ENCODE data around the gene TRIM2. TPM values are rescaled to one million over a fixed set of nuclear protein-coding genes. Genes with fewer than 3 reads are reported as not detected.

The TRIM2 gene
- total and polyA plus RNA-seq, 4 donors: 3.4 to 15.5 (median 8.9) TPM

GRCh38 chr4:153385784-153386183, 181.5 kb downstream of the TRIM2 start:
- Histone ChIP-seq H3K27ac (ENCODE audit: low read depth in 1 of 2, low read length in 2 of 2) (no peak overlapping the region), H3K4me1 (ENCODE audit: control insufficient read depth in 4 of 4, insufficient read depth in 4 of 4, low read length in 3 of 4) (no peaks in the 10 kb centered on the region), H3K9ac (ENCODE audit: low read depth in 1 of 2, low read length in 2 of 2) (no peak overlapping the region), H3K27me3 (ENCODE audit: control insufficient read depth in 4 of 4, insufficient read depth in 4 of 4, low read length in 3 of 4) (no peaks in the 10 kb centered on the region), H3K36me3 (ENCODE audit: control insufficient read depth in 4 of 4, insufficient read depth in 3 of 4, low read depth in 1 of 4, low read length in 3 of 4) (no peaks in the 10 kb centered on the region), H3K4me3 (ENCODE audit: low read depth in 1 of 3, low read length in 3 of 3) (no peak overlapping the region), H3K9me3 (ENCODE audit: control insufficient read depth in 4 of 4, low read length in 3 of 4) (no peaks in the 10 kb centered on the region)
- no peak for DNase-seq (ENCODE audit: low spot score)
- peak; percentile 91 to 93 for TF ChIP-seq HNF4A (conservative IDR thresholded peaks at IDR 0.05)
- peak; percentile 42 to 60 for TF ChIP-seq RXRA (IDR thresholded peaks at IDR 0.05)
- TF ChIP-seq SP1 (IDR thresholded peaks at IDR 0.05): peak; percentile 44
- peak; percentile 50 for TF ChIP-seq YY1 (IDR thresholded peaks at IDR 0.05)
- peak; percentile 63 to 79 for TF ChIP-seq JUND (IDR thresholded peaks at IDR 0.05)
- peak; percentile 85 for TF ChIP-seq HNF4G (IDR thresholded peaks at IDR 0.05)
- no peak for TF ChIP-seq FOXA1 (IDR thresholded peaks at IDR 0.05)
- TF ChIP-seq EGR1 (IDR thresholded peaks at IDR 0.05; ENCODE audit: low read depth in 2 of 2): no peak
- 35% methylated on average over 2 of the region's 2 CpGs for WGBS

DNA sequence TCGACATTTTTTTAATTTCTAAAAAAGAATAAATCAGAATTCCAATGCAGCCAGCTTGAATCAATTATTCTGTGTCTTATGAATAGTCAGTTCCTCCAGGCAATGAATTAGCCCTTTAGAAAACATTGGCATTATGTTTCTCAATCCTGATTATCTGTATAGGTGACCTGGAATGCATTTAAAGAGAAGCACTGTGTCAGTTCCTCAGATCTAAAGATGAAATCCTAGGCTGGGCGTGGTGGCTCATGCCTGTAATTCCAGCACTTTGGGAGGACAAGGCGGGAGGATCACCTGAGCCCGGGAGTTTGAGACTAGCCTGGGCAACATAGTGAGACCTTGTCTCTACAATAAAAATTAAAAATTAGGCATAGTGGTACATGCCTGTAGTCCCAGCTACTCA, 183.7 kb downstream of the TRIM2 start:
- H3K4me1 ChIP-seq (ENCODE audit: control insufficient read depth in 4 of 4, insufficient read depth in 4 of 4, low read length in 3 of 4): no peaks in the 10 kb centered on the region
- no peak overlapping the region for H3K4me3 ChIP-seq (ENCODE audit: low read depth in 1 of 3, low read length in 3 of 3)
- H3K27me3 ChIP-seq (ENCODE audit: control insufficient read depth in 4 of 4, insufficient read depth in 4 of 4, low read length in 3 of 4): no peaks in the 10 kb centered on the region
- WGBS: 96% methylated on average over 4 of the region's 4 CpGs
- H3K9ac ChIP-seq (ENCODE audit: low read depth in 1 of 2, low read length in 2 of 2): no peak overlapping the region
- H3K9me3 ChIP-seq (ENCODE audit: control insufficient read depth in 4 of 4, low read length in 3 of 4): no peaks in the 10 kb centered on the region
- H3K36me3 ChIP-seq (ENCODE audit: control insufficient read depth in 4 of 4, insufficient read depth in 3 of 4, low read depth in 1 of 4, low read length in 3 of 4): no peaks in the 10 kb centered on the region
- no peak overlapping the region for H3K27ac ChIP-seq (ENCODE audit: low read depth in 1 of 2, low read length in 2 of 2)
- no peak for DNase-seq (ENCODE audit: low spot score)
- no peak for TF ChIP-seq JUND (IDR thresholded peaks at IDR 0.05)
- TF ChIP-seq RXRA (IDR thresholded peaks at IDR 0.05): no peak
- TF ChIP-seq, protein P1, sequence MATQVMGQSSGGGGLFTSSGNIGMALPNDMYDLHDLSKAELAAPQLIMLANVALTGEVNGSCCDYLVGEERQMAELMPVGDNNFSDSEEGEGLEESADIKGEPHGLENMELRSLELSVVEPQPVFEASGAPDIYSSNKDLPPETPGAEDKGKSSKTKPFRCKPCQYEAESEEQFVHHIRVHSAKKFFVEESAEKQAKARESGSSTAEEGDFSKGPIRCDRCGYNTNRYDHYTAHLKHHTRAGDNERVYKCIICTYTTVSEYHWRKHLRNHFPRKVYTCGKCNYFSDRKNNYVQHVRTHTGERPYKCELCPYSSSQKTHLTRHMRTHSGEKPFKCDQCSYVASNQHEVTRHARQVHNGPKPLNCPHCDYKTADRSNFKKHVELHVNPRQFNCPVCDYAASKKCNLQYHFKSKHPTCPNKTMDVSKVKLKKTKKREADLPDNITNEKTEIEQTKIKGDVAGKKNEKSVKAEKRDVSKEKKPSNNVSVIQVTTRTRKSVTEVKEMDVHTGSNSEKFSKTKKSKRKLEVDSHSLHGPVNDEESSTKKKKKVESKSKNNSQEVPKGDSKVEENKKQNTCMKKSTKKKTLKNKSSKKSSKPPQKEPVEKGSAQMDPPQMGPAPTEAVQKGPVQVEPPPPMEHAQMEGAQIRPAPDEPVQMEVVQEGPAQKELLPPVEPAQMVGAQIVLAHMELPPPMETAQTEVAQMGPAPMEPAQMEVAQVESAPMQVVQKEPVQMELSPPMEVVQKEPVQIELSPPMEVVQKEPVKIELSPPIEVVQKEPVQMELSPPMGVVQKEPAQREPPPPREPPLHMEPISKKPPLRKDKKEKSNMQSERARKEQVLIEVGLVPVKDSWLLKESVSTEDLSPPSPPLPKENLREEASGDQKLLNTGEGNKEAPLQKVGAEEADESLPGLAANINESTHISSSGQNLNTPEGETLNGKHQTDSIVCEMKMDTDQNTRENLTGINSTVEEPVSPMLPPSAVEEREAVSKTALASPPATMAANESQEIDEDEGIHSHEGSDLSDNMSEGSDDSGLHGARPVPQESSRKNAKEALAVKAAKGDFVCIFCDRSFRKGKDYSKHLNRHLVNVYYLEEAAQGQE (IDR thresholded peaks at IDR 0.05): no peak
- no peak for TF ChIP-seq GABPA (IDR thresholded peaks at IDR 0.05 in 1 of 2, conservative IDR thresholded peaks at IDR 0.05 in 1 of 2)
- TF ChIP-seq FOXA1 (IDR thresholded peaks at IDR 0.05): no peak
- TF ChIP-seq HNF4G (IDR thresholded peaks at IDR 0.05): no peak
- TF ChIP-seq RAD21 (IDR thresholded peaks at IDR 0.05): no peak
- TF ChIP-seq HNF4A (conservative IDR thresholded peaks at IDR 0.05): no peak
- TF ChIP-seq TAF1 (conservative IDR thresholded peaks at IDR 0.05): no peak
- TF ChIP-seq YY1 (IDR thresholded peaks at IDR 0.05): no peak
- TF ChIP-seq, protein P2, sequence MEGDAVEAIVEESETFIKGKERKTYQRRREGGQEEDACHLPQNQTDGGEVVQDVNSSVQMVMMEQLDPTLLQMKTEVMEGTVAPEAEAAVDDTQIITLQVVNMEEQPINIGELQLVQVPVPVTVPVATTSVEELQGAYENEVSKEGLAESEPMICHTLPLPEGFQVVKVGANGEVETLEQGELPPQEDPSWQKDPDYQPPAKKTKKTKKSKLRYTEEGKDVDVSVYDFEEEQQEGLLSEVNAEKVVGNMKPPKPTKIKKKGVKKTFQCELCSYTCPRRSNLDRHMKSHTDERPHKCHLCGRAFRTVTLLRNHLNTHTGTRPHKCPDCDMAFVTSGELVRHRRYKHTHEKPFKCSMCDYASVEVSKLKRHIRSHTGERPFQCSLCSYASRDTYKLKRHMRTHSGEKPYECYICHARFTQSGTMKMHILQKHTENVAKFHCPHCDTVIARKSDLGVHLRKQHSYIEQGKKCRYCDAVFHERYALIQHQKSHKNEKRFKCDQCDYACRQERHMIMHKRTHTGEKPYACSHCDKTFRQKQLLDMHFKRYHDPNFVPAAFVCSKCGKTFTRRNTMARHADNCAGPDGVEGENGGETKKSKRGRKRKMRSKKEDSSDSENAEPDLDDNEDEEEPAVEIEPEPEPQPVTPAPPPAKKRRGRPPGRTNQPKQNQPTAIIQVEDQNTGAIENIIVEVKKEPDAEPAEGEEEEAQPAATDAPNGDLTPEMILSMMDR (IDR thresholded peaks at IDR 0.05; ENCODE audit: low read depth, low read length, missing input control): no peak
- no peak for TF ChIP-seq NR2F2 (IDR thresholded peaks at IDR 0.05)
- no peak for TF ChIP-seq ATF3 (IDR thresholded peaks at IDR 0.05)

Small RNA genes lying within 50 kb of the gene (small RNA-seq; reads per million reads assigned to genes)
- not detected for gene RF00019
- not detected for gene RN7SL419P
- not detected for gene RNU6-1196P

Other genes starting within 250 kb of the TRIM2 start
- gene MND1, start 140.2 kb downstream of the TRIM2 start, total RNA-seq: 1 to 10 TPM in 1 of 2 donors, under 1 TPM in 1; 0.17 to 2.5 TPM
- gene MND1, start 140.2 kb downstream of the TRIM2 start, polyA plus RNA-seq: under 1 TPM; 0.42 to 0.43 TPM

Measured in liver (tissue), 10 donors.